CD4-positive, alpha-beta T cell treated with Interleukin-15 for 1 hour (primary cell): ENCODE data around the gene ACTN1.
"Not testable (repeated sequence)": the region's sequence is repeated elsewhere in the genome, so short reads cannot be mapped to it uniquely, and the experiment has no call there.

Source experiments
- DNase-seq: peaks from one replicate; pipeline ENCODE4 v3.0.0-alpha.2; 2020

Gene ACTN1

DNA sequence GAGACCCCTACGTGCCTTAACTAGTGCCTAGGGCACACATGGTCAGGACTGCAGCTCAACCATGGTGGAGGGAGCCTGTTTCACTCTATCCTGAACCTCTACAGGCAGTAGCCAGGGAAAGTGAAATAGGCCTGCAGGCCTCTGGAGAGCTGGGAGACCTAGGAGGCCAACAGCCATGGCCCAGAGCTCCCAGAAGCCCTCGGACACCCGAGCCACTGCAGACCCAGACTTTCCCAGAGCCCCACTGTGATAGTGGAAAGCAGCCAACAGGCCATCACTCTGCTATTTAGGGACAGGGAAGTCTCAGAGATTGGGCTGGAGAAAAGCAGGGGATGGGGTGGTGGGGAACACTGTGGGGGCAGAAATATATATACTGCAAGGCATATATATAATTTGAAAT lies 129.7 kb downstream of the ACTN1 start:
- no peak for DNase-seq

DNA sequence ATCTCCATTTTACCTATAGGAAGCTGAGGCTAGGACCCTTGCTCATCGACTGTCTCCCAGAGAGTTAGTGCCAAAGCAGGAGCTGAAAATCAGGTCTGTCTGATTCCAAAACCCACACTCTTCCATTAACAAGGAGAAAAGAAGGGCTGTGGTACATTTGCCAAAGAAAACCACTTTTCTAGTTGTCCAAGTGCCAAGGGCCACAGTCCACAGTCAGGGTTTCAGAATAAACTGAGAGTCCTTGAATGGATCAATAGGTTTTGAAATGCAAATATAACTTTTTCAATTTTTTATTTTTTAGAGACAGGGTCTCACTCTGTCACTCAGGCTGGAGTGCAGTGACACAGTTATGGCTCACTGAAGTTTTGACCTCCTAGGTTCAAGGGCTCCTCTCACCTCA lies 130.8 kb downstream of the ACTN1 start:
- no peak for DNase-seq

GRCh38 chr14:68847640-68848039 lies 131.5 kb downstream of the ACTN1 start:
- DNase-seq: not testable (repeated sequence)

GRCh38 chr14:68846466-68846865 lies 132.6 kb downstream of the ACTN1 start:
- DNase-seq: no peak

- DNase-seq: no peak
Observed at GRCh38 chr14:68844210-68844545, 134.9 kb downstream of the ACTN1 start.

- DNase-seq: peak; percentile 72
Observed at GRCh38 chr14:68843471-68844209, 135.5 kb downstream of the ACTN1 start.

- DNase-seq: no peak
Observed at GRCh38 chr14:68842298-68842697, 136.8 kb downstream of the ACTN1 start.

DNA sequence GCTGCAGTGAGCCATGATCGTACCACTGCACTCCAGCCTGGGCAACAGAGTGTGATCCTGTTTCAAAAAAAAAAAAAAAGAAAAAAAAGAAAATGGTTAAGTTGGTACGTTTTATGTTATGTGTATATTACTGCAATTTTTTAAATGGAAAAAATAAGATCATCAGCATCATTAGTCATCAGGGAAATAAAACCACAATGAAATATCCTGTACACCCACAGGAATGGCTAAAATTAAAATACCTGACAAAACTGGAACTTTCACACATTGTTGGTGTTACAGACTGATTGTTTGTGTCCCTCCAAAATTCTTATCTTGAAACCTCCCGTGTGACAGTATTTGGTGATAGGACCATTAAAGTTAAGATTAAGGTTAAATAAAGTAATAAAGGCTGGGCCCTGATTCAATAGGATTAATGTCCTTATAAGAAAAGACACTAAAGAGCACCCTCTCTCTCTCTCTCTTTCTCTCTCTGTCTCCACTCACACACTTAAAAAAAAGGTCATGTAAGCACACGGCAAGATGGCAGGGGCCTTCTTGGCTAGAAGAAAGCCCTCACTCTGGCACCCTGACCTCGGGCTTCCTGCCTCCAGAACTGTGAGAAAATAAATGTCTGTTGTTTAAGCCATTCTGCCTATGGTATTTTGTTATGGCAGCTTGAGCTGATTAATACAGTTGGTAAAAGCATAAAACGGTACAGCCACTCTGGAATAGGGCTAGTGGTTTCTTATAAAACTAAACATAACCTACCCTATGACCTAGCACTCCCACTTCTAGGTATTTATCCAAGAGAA lies 137.9 kb downstream of the ACTN1 start:
- no peak for DNase-seq

DNA sequence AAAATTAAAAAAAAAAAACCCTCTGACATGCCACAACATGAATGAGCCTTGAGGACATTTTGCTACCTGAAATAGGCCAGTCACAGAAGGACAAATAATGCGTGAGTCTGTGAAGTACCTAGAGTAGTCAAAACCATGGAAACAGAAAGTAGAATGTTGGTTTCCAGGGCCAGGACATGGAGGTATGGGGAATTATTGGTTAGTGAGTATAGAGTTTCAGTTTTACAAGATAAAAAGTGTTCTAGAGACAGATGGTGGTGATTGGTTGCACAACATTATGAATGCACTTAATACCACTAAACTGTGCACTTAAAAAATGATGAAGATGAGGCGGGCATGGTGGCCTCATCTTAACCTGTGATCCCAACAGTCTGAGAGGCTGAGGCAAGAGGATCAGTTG lies 138.6 kb downstream of the ACTN1 start:
- DNase-seq: no peak

- no peak for DNase-seq
Observed at GRCh38 chr14:68836082-68836481, 143.0 kb downstream of the ACTN1 start.

- DNase-seq: no peak
Observed at GRCh38 chr14:68834816-68835215, 144.3 kb downstream of the ACTN1 start.

DNA sequence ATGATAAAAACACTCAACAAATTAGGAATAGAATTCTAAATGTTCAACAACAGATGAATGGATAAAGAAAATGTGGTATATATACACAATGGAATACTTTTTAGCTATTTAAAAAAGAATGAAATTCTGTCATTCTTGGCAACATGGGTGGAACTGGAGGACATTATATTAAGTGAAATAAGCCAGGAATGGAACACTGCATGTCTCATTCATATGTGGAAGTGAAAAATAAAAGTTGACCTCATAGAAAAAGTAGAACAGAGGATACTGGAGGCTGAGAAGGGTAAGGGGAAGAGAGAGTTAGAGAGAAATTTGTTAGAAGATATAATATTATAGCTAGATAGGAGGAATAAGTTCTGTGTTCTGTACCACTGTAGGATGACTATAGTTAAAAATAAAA lies 150.4 kb downstream of the ACTN1 start:
- DNase-seq: no peak

GRCh38 chr14:68825729-68826128 lies 153.4 kb downstream of the ACTN1 start:
- no peak for DNase-seq

DNA sequence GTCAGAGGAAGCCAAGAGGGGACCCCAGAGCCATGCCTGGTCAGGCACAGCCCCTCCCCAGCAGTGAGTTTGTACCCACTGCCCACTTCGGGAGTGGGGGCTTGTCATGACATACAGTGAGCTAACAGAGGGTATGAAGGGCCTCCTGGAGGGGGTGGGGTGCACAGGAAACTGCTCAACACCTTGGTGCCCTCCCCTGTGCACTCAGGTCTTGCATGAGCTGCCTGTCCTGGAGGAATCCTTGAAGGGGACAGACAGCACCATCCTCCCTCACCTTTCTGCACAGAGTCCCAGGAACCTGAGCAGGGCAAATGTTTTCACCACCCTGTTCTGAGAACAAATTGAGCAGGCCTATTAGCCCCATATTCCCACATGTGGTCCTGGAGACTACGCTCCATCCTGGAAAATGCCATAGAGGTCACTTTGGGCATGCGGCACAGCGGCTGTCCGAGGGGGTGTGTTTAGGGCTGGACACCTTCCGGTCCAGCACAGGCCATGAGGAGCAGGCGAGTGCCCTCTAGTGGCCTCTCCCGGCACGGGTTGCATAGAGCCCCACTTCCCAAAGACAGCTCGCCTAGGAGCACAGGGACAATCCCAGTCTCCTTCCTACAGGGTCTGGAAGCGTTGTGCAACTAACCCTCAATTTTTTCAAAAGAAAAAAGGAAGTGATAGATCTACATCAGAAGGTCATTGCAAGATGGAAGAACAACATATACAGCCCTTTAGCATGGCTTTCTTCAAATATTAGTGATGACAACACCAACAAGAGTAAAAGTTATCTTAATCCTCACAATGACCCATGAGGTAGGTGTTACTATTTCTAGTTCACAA lies 154.4 kb downstream of the ACTN1 start:
- peak; percentile 37 for DNase-seq

GRCh38 chr14:68824207-68824516 lies 154.9 kb downstream of the ACTN1 start:
- no peak for DNase-seq
